Stimulated activated CD4-positive, alpha-beta T cell treated with anti-CD3 and anti-CD28 coated beads, Interleukin-15, amount 100 ng/mL, for 48 hours (primary cell): ENCODE results near the gene TRAT1.

Source experiments
- DNase-seq, 2 donors: peaks; one replicate each; pipeline ENCODE4 v3.0.0-alpha.2; 2020; ENCODE audit warnings: low read depth in 2 of 2

The TRAT1 gene

DNA sequence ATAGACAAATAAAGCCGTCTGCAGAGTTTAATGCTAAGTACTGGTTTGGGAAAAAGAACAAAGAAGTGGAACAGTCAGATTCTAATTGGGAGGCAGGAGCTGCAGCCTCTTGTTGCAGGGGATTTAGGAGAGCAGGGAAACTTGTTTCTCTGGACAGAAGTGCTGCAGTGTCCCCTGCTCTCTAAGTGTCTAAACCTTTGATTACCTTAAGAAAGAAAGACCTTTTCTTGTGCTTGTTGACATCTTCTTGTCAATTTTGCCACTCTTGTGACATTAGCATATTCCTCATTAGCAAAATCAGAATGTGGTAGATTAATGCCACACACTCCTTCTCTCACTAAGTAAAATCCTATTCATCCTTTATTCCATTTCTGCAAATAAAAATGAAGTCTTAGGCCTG is 38.8 kb downstream of the TRAT1 start:
- no peak for DNase-seq

DNA sequence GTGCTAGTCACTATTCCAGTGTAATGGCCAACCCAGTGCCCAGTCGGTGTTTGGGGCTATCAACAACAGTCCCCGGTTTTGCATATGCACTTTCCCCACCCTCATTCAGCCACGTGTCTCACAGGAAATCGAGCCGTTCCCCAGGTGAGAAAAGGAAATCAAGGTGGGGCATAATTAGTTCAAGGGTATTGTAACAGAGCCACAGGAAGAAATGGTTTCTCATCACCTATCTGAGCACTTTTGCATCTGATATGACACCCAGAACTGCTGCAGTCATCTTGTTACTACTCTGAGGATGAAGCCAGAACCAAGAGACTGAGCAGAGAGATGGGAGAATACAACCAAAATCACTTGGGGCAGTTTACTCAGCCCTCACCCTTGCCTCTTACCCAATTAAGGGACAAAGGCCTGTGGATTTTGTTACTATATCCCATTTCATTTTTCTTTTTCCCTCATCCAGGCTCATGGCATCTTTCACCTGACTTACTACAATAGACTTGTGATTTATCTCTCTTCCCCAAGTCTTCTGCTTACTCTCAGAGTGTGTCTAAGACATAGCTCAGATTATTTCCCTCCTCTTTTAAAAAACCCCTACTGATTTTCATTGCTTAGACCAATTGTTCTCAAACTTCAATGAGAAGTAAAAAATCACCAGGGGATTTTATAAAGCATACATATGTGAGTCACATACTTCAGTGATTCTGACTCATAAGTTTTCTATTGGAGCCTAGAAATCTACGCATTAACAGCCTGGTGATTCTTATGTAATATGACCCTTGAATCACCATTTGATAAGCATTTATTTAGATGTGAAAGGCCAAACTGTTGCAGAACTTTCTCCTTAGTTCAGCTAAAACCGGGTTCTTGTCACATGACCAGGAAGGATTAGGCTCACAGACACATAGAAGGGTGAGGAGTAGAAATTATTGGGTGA is 40.5 kb downstream of the TRAT1 start:
- DNase-seq = no peak

DNA sequence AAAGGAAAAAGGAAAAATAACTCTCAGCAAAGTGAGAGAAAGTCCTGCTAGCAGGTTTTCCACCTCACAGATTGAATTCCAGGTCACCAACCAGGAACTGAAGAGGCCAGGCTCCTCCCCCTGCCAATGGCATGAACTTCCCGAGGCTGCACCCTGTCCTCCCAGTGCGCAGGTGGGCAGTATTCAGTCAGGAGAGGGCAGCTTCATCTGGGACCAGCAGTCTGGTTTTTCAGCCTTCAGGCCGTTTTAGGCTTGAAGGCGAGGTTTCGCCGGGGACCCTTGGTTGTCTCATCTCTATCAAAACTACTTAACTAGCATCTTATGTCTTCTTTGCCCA is 41.2 kb downstream of the TRAT1 start:
- DNase-seq = no peak

DNA sequence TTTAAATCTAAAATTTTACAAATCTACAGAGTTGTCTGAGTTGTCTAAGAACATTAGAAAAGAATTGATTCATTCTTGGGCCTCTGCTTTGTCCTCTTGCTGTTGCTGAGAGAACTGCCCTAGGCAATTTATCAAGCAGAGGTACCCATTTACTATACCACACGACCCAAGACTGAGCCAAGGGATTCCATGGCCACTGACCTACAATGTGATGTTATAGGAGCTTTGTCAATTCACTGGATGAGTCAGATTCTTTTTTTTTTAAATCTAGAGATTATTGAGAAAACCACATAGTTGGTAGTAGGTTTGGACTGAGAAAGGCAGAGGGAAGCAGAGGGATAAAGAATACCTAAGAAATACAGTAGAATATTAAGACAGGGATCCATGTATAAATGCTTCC is 55.3 kb downstream of the TRAT1 start:
- no peak for DNase-seq

DNA sequence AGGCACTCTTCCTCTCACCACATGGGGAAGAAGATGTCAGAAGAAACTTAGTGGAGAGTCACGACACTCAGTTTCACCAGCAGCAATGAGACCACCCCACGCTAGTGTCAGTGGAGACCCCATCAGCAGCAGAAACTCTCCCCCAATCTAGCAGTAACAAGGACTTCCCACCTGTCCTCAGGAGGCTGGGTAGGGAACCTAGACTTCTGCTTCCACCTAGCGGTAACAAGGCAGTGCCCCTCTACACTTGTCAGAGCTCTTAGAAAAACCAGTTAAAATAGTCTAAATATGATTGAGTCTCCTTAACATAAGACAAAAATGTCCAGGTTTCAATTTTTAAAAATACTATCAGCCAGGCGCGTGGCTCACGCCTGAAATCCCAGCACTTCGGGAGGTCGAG is 57.3 kb downstream of the TRAT1 start:
- no peak for DNase-seq

DNA sequence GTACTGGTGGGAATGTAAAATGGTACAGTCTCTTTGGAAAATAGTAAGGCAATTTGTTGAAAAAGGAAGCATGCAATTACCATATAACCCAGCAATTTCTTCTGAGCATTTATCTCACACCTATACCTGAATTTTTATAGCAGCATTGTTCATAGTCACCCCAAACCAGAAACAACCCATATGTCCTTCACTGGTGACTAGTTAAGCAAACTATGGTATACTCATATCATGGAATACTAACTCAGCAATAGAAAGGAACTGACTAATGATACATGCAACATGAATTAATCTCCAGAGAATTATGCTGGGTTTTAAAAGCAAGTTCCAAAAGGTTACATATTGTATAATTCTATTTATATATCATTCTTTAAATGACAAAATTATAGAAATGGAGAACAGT is 60.2 kb downstream of the TRAT1 start:
- no peak for DNase-seq

DNA sequence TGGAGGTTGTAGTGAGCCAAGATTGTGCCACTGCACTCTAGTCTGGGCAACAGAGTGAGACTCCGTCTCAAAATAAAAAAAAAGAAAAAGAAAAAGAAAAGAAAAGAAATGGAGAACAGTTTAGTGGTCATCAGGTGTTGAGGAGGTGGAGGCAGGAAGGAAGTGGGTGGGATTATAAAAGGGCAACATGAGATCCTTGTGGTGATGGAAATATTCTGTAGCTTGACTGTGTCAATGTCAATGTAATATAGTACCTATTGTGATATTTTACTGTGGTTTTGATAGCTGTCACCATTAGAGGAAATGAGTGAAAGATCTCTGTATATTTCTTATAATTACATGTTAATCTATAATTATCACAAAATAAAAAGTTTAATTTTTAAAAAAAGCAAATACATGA is 60.8 kb downstream of the TRAT1 start:
- no peak for DNase-seq

DNA sequence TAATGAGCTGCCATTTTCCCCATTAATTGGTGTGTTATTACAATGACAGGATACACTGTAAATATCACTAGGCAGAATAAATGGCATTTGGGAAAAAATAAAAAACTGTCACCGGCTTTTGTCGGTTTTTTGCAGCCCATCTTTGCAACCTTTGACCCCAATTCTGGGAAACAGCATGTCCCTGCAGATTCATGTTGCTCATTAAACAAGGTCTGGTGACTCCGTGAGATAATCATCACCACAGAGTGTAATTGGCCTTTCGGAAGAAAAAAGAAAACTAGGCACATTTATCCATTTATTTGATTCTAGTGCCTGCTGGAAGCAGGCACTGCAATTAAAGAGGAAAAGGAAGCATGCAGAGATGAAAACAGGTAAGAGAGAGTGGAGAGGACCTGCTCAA is 64.5 kb downstream of the TRAT1 start:
- no peak for DNase-seq

DNA sequence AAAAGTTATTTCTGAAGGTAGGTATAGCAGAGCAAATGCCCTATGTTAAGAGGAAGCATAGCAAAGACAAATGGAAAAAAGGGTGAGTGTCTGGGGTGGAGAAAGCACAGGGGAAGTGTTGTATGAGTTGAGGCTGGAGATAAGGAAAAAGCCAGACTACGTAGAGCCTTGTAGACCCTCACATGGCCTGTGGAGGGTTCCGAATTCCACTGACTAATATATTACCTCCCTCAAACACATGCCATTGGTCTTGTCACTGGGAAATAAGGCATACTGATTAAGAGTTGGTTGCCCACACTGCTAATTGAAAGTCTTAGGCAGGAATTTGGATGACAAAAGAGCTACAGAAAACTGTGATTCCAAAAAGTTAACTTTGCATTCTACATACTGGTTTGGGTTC is 65.2 kb downstream of the TRAT1 start:
- no peak for DNase-seq

DNA sequence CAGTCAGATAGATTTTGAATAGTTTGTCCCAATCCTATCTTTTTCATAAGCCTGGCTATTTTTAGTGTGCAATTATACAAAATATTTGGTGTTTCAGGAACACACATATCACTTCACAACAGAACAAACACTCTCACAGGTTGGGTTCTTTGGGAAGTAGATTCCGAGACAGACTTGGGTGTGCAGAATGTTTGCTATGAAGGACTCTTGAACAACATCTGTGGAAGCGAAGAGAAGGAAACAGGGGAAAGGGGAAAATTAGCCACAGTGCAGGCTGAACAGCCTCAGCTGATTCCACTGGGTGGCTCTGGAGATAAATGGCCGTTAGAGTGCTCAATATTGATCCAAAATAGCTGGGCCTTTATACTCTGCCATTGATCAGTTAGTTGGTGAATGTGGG is 69.2 kb downstream of the TRAT1 start:
- DNase-seq = no peak

DNA sequence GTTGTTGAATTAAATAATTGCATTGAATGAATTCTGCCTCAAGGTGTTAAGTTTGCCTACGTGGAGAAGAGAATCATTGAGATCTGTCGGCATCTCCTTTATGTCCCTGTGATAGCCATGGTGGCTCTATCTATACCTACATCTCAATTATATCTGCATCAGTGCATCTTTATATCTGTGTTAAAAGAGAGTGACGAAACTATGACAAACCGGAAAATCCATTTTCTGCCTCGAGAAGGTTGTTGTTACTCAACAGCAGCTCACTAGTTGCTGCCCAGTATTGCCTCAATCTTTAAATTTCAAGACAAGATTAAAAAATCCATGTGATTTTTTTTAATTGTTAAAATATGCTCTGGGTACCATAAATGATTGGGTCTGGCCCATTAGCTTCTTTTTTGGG is 72.4 kb downstream of the TRAT1 start:
- no peak for DNase-seq

DNA sequence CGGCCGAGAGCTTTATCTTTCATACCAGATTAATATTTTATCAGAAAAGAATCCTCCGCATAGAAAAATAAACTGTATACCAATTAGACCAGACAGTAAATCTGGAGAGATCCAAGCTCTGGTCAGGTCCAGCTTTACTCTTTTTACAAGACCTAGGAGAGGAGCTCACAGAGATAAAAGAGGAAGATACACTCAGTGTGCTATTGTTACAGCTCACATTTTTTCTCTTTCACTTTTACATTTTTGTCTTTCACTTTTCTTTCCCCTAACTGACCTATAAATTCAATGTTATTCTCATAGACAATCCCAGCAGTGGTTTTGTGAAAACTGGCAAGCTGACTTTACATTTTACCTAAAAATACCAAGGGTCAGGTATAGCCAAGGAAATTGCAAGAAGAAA is 75.3 kb downstream of the TRAT1 start:
- DNase-seq = no peak

DNA sequence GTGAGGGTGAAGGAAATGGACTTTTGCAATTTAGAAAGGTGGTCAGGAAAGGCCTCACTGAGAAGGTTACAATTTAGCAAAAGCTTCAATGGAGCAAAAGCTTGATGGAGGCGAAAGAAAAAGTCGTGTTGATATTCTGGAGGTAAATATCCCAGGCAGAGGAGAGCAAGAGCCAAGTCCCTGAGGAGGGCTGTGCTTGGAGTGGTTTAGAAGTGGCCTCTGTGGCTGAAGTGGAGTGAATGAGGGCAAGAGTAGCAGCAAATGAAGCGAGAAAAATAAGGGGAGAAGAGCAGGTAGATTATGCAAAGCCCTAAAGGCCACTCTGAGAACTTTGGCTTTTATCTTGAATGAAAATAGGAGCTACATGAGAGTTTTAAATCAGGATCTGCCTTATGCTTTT is 76.9 kb downstream of the TRAT1 start:
- no peak for DNase-seq
